Fibroblast of lung (primary cell): Measurements from ENCODE around the gene CERK. TPM values are rescaled to one million over a fixed set of nuclear protein-coding genes. Genes with fewer than 3 reads are reported as not detected.

ENCODE experiments used
- DNase-seq, 2 donors: peaks; one replicate each; pipeline versions ENCODE4 v3.0.0 to v3.0.0-alpha.2; 2010; ENCODE audit warnings: low read depth in 2 of 2
- H2AFZ ChIP-seq: 2 replicates; pipeline ENCODE4 v1.5.1; 2012; ENCODE audit warnings: low read length, control low read depth, inconsistent platforms
- H3K27ac ChIP-seq: 2 replicates; pipeline ENCODE4 v1.5.1; 2011; ENCODE audit warnings: low read length, control low read depth; ENCODE audit not compliant: insufficient read depth
- H3K27me3 ChIP-seq: 2 replicates; pipeline ENCODE4 v1.5.1; 2011; ENCODE audit warnings: mild to moderate bottlenecking, low read length; ENCODE audit not compliant: control insufficient read depth, insufficient read depth
- H3K36me3 ChIP-seq: 2 replicates; pipeline ENCODE4 v1.5.1; 2011; ENCODE audit warnings: low read length; ENCODE audit not compliant: control insufficient read depth, insufficient read depth
- H3K4me1 ChIP-seq: 2 replicates; pipeline ENCODE4 v1.5.1; 2011; ENCODE audit warnings: low read length; ENCODE audit not compliant: control insufficient read depth, insufficient read depth; ENCODE audit errors: extremely low read depth
- H3K4me2 ChIP-seq: 2 replicates; pipeline ENCODE4 v1.5.1; 2011; ENCODE audit warnings: low read length, control low read depth; ENCODE audit not compliant: insufficient read depth; ENCODE audit errors: extremely low read depth
- H3K4me3 ChIP-seq, 4 experiments: fragments of 200-600 bp in 1 of 4; sonication (generic) in 1 of 4; replicated peaks in 1 of 4; 2 replicates each; pipeline ENCODE4 v1.5.1; 2011 to 2016; ENCODE audit warnings: low read length in 4 of 4, low read depth in 3 of 4, mild to moderate bottlenecking in 3 of 4, control low read depth in 2 of 4, inconsistent platforms in 1 of 4, mixed read lengths in 1 of 4; ENCODE audit not compliant: insufficient read depth in 1 of 4; ENCODE audit errors: control extremely low read depth in 1 of 4
- H3K79me2 ChIP-seq: 2 replicates; pipeline ENCODE4 v1.5.1; 2012; ENCODE audit warnings: mild to moderate bottlenecking, low read length, inconsistent platforms; ENCODE audit not compliant: control insufficient read depth, insufficient read depth
- H3K9ac ChIP-seq: 2 replicates; pipeline ENCODE4 v1.5.1; 2011; ENCODE audit warnings: mild to moderate bottlenecking, low read length, control low read depth; ENCODE audit not compliant: insufficient read depth
- H3K9me3 ChIP-seq: 2 replicates; pipeline ENCODE4 v1.5.1; 2012; ENCODE audit warnings: low read depth, low read length; ENCODE audit not compliant: control insufficient read depth, insufficient read depth
- H4K20me1 ChIP-seq: 2 replicates; pipeline ENCODE4 v1.5.1; 2011; ENCODE audit warnings: low read length; ENCODE audit not compliant: control insufficient read depth, insufficient read depth; ENCODE audit errors: extremely low read depth
- EZH2 ChIP-seq: IDR thresholded peaks from 2 replicates; pipeline ENCODE4 v1.5.1; 2012; ENCODE audit warnings: low read length, control low read depth, mild to moderate bottlenecking; ENCODE audit errors: missing control alignments
- polyA plus RNA-seq, 2 donors: library from polyadenylated mRNA; depleted of rRNA in 1 of 2; stranded (reverse) in 1 of 2; unstranded in 1 of 2; fragments of >200 nt; gene quantifications; 2 replicates each; pipeline ENCODE4 v1.2.1, GENCODE V29; 2011 to 2012; ENCODE audit warnings: missing spikeins in 1 of 2
- total RNA-seq: library from RNA; depleted of rRNA; stranded (reverse); fragments of >200 nt; gene quantifications from 2 replicates; pipeline ENCODE4 v1.2.1, GENCODE V29; 2014
- TF ChIP-seq, protein P1 (sequence below), 2 donors: IDR thresholded peaks in 1 of 2; conservative IDR thresholded peaks in 1 of 2; 1 replicate in 1 of 2; 2 replicates in 1 of 2; pipeline ENCODE4 v1.5.1; 2011 to 2012; ENCODE audit warnings: low read length in 2 of 2, control low read depth in 1 of 2, inconsistent platforms in 1 of 2, low read depth in 1 of 2, mild to moderate bottlenecking in 1 of 2

Gene CERK
- total and polyA plus RNA-seq, 2 donors (not counting 1 experiment from before 2014, with no cell fraction given): 19.5 to 24.9 TPM

DNA sequence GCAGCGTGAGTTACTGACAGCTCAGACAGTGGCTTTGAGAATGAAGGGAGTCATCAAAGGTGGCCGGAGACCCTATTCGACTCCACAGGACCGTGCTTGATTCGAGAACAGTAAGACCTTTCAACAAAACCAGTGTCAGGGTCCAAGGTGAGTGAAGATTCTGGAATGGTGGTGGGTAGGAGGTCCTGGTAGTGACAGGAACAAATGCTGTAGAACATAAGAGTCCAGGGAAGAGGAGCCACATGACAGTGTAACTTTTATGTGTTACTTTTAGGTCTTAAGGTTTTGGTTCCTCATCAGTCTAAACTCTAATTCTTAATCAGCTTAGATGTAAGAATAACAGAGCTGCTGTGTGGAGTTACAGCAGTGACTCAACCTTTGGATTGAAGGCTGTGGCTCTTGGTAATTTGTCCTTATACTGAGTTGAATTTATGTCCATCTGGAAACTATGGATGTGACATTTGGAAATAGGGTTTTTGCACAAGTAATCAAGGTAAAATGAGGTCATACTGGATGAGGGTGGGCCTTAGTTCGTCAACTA is 26.2 kb upstream of the CERK start:
- Histone ChIP-seq H3K9ac (no peak overlapping the region), H3K27ac (no peak overlapping the region), H3K4me2 (peak overlapping the region; percentile 29), H3K27me3 (no peaks in the 10 kb centered on the region), H4K20me1 (no peaks in the 10 kb centered on the region), H2AFZ (no peak overlapping the region), H3K9me3 (no peaks in the 10 kb centered on the region), H3K4me3 (no peak overlapping the region), H3K4me1 (peaks cover 6% of the 10 kb centered on the region), H3K36me3 (peaks cover 3% of the 10 kb centered on the region), H3K79me2 (peaks cover 59% of the 10 kb centered on the region)
- DNase-seq: no peak
- no peak for TF ChIP-seq EZH2
- TF ChIP-seq, protein P1, sequence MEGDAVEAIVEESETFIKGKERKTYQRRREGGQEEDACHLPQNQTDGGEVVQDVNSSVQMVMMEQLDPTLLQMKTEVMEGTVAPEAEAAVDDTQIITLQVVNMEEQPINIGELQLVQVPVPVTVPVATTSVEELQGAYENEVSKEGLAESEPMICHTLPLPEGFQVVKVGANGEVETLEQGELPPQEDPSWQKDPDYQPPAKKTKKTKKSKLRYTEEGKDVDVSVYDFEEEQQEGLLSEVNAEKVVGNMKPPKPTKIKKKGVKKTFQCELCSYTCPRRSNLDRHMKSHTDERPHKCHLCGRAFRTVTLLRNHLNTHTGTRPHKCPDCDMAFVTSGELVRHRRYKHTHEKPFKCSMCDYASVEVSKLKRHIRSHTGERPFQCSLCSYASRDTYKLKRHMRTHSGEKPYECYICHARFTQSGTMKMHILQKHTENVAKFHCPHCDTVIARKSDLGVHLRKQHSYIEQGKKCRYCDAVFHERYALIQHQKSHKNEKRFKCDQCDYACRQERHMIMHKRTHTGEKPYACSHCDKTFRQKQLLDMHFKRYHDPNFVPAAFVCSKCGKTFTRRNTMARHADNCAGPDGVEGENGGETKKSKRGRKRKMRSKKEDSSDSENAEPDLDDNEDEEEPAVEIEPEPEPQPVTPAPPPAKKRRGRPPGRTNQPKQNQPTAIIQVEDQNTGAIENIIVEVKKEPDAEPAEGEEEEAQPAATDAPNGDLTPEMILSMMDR (conservative IDR thresholded peaks at IDR 0.05 in 1 of 2, IDR thresholded peaks at IDR 0.05 in 1 of 2; ENCODE audit: low read depth in 1 of 2, low read length in 2 of 2): no peak

DNA sequence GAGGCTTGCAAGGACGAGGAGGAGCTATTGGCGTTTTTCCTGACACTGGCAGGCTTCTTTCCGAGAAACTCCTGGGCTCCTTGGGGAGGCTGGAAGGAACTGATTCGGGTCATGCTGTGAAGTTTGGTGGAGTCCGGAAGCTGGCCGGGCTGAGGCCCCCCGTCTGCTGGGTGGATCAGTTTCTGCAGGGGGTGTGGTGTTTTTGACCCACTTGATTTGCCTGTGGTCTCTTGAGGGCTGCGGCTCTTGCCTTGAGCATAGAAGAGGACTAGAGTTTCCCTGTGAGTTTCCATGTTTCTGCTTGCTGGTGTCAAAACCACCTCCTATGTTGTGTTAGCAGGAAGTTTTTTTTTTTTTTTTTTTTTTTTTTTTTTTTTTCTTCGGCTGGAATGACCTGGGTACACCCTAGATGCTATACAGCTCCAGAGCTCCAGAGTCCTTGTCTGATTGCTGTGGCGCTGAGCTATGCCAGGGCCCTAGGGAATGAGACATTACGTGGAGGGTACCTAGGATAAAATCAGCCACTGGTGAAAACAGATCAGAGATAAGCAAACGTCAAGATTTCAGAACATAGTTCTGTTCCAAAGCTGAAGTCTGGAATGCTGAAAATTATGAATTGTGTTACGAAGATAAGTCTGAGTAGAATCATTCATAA is 25.1 kb upstream of the CERK start:
- Histone ChIP-seq H3K27me3 (no peaks in the 10 kb centered on the region), H2AFZ (no peak overlapping the region), H3K27ac (peak overlapping the region; percentile 91), H3K4me3 (peak overlapping the region; percentile 65 to 94 (median 90)), H3K4me1 (peaks cover 6% of the 10 kb centered on the region), H3K36me3 (peaks cover 3% of the 10 kb centered on the region), H4K20me1 (no peaks in the 10 kb centered on the region), H3K4me2 (peak overlapping the region; percentile 89), H3K79me2 (peaks cover 55% of the 10 kb centered on the region), H3K9me3 (no peaks in the 10 kb centered on the region), H3K9ac (peak overlapping the region; percentile 84)
- no peak for TF ChIP-seq EZH2
- TF ChIP-seq, protein P1 (conservative IDR thresholded peaks at IDR 0.05 in 1 of 2, IDR thresholded peaks at IDR 0.05 in 1 of 2; ENCODE audit: low read depth in 1 of 2, low read length in 2 of 2): no peak
- peak in 1 of 2 donors; percentile 8 for DNase-seq

DNA sequence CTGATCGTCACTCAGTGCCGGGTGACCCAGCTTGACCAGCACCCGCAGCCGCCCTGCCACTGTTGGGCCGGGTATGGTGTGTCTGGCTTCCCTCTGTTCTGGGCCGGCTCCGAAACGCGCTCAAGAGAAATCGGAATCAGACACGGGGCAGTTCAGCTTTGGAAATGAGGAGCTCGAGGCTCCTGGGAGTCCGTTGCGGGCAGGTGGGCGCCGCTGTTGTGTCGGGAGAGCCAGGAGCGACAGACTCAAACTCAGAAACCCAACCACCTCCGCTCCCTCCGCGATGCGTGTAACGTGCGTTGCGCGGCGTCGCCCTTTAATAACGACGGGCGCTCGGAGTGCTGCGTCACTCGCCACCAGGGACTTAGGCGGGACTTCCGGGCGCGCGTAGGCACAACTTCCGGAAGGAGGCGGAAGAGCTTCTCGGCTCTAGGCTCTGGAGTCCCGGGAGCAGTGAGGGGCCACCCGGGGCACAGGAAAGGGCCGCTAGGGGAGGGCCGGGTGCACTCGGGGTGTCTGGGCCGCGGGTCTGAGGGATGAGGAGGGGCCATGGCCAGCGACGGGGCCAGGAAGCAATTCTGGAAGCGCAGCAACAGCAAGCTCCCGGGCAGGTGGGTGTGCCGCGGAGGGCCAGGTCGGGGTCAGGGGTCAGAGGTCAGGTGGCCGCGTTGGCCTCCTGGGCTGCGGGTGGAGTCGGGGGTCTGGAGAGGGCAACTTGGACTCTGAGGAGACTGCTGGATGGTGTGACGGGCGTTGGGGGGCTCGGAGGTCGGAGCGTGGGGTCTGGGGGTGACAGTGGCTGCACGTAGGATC is 24.4 kb upstream of the CERK start, which contains the start of gene TBC1D22A:
TBC1D22A (plus strand) TSS at position 413 of the 813 bp plus-strand sequence; CDS start at position 550, 137 bp downstream.
- Histone ChIP-seq H3K27ac (peak within 1 kb of the TSS; percentile 91), H2AFZ (peak within 1 kb of the TSS; percentile 44), H4K20me1 (no peaks in the 10 kb centered on the region), H3K4me2 (peak within 1 kb of the TSS; percentile 89), H3K36me3 (peaks cover 3% of the 10 kb centered on the region), H3K9me3 (no peaks in the 10 kb centered on the region), H3K4me3 (peak within 1 kb of the TSS; percentile 65 to 94 (median 90)), H3K79me2 (peaks cover 49% of the 10 kb centered on the region), H3K9ac (peak within 1 kb of the TSS; percentile 84), H3K27me3 (no peaks in the 10 kb centered on the region), H3K4me1 (peaks cover 6% of the 10 kb centered on the region)
- no peak for TF ChIP-seq EZH2
- DNase-seq: peak; percentile 92 to 93
